Peyer's patch (tissue), 4 donors: ENCODE results near the gene GPAT3. TPM values are rescaled to one million over a fixed set of nuclear protein-coding genes. Genes with fewer than 3 reads are reported as not detected.
"Not testable (repeated sequence)": the region's sequence is repeated elsewhere in the genome, so short reads cannot be mapped to it uniquely, and the experiment has no call there.

Source experiments
- DNase-seq, 3 donors: peaks; one replicate each; pipeline ENCODE4 v3.0.0-alpha.2; 2017 to 2019
- H3K27ac ChIP-seq, 4 donors: fragments of 200-600 bp; sonication (generic); one replicate each; pipeline ENCODE4 v1.5.1; 2016 to 2019
- H3K27me3 ChIP-seq, 2 donors: fragments of 200-600 bp; sonication (generic); one replicate each; pipeline ENCODE4 v1.5.1; 2019
- H3K36me3 ChIP-seq, 3 donors: fragments of 200-600 bp; sonication (generic); one replicate each; pipeline ENCODE4 v1.5.1; 2016 to 2019
- H3K4me1 ChIP-seq, 4 donors: fragments of 200-600 bp; sonication (generic); one replicate each; pipeline ENCODE4 v1.5.1; 2016 to 2019
- H3K4me3 ChIP-seq, 4 donors: fragments of 200-600 bp; sonication (generic); 1 replicate in 3 of 4; 2 replicates in 1 of 4; pipeline ENCODE4 v1.5.1; 2016 to 2019; ENCODE audit warnings: mild to moderate bottlenecking in 1 of 4
- H3K9me3 ChIP-seq, 4 donors: fragments of 200-600 bp; sonication (generic); one replicate each; pipeline ENCODE4 v1.5.1; 2016 to 2019; ENCODE audit warnings: mild to moderate bottlenecking in 1 of 4
- POLR2A ChIP-seq, 2 donors: fragments of 450-650 bp; IDR thresholded peaks; one replicate each; pipeline ENCODE4 v1.5.1; 2017; ENCODE audit warnings: antibody characterized with exemption in 2 of 2, mild to moderate bottlenecking in 2 of 2, moderate library complexity in 2 of 2
- total RNA-seq, 4 donors: library from RNA; depleted of rRNA; stranded (reverse); fragments of >200 nt; gene quantifications; one replicate each; pipeline ENCODE4 v1.1.0, GENCODE V29; 2016
- TF ChIP-seq, protein P1 (sequence below), 6 experiments: fragments of 450-650 bp in 4 of 6; fragments of 200-600 bp in 2 of 6; sonication (generic) in 1 of 6; IDR thresholded peaks; one replicate each; pipeline ENCODE4 v1.5.1; 2017 to 2019; ENCODE audit warnings: antibody characterized with exemption in 6 of 6, mild to moderate bottlenecking in 3 of 6, moderate library complexity in 1 of 6

GPAT3 gene
- total RNA-seq, 4 donors from 2014 or later = 7.4 to 86.0 (median 51.8) TPM

DNA sequence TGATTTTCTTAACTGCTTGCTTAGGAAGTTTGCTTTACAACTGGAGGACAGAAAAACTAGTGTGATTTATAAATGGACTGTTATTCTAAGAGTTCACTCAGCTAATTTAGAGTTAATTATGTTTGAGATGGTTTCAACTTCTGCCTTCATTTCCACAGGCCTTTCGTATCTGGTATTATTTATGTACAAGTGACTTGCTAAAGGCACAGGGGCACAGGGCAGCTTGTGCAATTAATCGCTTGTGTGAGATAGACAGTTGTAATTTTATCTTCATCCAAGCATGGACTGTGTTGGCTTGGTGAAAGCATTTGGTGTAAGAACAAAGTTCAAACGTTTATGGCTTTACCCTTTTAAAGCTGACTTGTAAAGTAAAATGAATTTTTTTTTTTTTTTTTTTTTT lies 38.3 kb downstream of the GPAT3 start:
- peak in 1 of 3 donors; percentile 65 for DNase-seq
- Histone ChIP-seq H3K4me1 (peaks cover 0 to 10% (median 0%) of the 10 kb centered on the region in 4 donors), H3K4me3 (no peak overlapping the region), H3K36me3 (no peaks in the 10 kb centered on the region), H3K27ac (peak overlapping the region in 2 of 4 donors; percentile 16 to 51), H3K9me3 (no peaks in the 10 kb centered on the region), H3K27me3 (no peaks in the 10 kb centered on the region)
- TF ChIP-seq POLR2A (IDR thresholded peaks at IDR 0.05) = no peak
- TF ChIP-seq, protein P1, sequence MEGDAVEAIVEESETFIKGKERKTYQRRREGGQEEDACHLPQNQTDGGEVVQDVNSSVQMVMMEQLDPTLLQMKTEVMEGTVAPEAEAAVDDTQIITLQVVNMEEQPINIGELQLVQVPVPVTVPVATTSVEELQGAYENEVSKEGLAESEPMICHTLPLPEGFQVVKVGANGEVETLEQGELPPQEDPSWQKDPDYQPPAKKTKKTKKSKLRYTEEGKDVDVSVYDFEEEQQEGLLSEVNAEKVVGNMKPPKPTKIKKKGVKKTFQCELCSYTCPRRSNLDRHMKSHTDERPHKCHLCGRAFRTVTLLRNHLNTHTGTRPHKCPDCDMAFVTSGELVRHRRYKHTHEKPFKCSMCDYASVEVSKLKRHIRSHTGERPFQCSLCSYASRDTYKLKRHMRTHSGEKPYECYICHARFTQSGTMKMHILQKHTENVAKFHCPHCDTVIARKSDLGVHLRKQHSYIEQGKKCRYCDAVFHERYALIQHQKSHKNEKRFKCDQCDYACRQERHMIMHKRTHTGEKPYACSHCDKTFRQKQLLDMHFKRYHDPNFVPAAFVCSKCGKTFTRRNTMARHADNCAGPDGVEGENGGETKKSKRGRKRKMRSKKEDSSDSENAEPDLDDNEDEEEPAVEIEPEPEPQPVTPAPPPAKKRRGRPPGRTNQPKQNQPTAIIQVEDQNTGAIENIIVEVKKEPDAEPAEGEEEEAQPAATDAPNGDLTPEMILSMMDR (IDR thresholded peaks at IDR 0.05) = no peak

GRCh38 chr4:83576237-83576636 lies 40.3 kb downstream of the GPAT3 start:
- H3K4me3 ChIP-seq, H3K9me3 ChIP-seq, H3K27ac ChIP-seq, H3K27me3 ChIP-seq, DNase-seq, H3K4me1 ChIP-seq, H3K36me3 ChIP-seq: not testable (repeated sequence)

- H3K27me3 ChIP-seq = no peaks in the 10 kb centered on the region
- no peaks in the 10 kb centered on the region for H3K9me3 ChIP-seq
- DNase-seq = peak in 2 of 3 donors; percentile 56
- H3K36me3 ChIP-seq = no peaks in the 10 kb centered on the region
- no peak for TF ChIP-seq POLR2A (IDR thresholded peaks at IDR 0.05)
- TF ChIP-seq, protein P1 (IDR thresholded peaks at IDR 0.05) = no peak
- peak overlapping the region; percentile 9 to 82 (median 31) for H3K27ac ChIP-seq
- H3K4me1 ChIP-seq = peaks cover 0 to 13% (median 0%) of the 10 kb centered on the region in 4 donors
- H3K4me3 ChIP-seq = no peak overlapping the region
Observed at GRCh38 chr4:83581411-83582288, 45.7 kb downstream of the GPAT3 start.

DNA sequence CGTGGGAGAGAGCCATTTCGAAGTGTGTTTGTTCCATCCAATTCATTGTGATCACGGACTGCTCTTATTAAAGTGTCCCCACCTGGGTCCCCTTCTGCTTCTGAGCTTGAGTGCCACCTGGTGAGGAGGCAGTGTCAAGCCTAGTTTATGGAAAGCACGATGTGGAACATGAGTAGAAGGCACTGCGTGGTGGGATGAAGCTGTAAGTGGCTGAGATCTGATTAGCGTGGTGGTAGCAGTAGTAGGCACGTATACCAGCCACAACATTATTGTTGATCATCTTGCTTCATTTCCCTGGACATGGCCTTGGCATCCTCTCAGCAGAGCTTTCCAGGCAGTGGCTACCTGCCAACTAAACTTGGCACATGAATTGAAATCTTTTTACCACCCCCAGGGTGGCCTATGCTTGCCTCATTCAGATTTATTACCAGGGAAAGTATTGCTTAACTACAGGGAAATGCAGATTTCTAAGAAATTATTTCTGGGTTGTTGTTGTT lies 46.4 kb downstream of the GPAT3 start:
- Histone ChIP-seq H3K9me3 (no peaks in the 10 kb centered on the region), H3K27ac (peak overlapping the region in 3 of 4 donors; percentile 27 to 82 (median 35)), H3K4me3 (no peak overlapping the region), H3K4me1 (peaks cover 0 to 13% (median 0%) of the 10 kb centered on the region in 4 donors), H3K27me3 (no peaks in the 10 kb centered on the region), H3K36me3 (peaks cover 0 to 3% (median 0%) of the 10 kb centered on the region in 3 donors)
- no peak for TF ChIP-seq POLR2A (IDR thresholded peaks at IDR 0.05)
- TF ChIP-seq, protein P1 (IDR thresholded peaks at IDR 0.05) = peak in 1 of 6 experiments; percentile 27
- peak; percentile 28 to 75 (median 55) for DNase-seq

GRCh38 chr4:83585982-83586508 lies 50.1 kb downstream of the GPAT3 start:
- DNase-seq = no peak
- H3K4me3 ChIP-seq = no peak overlapping the region
- peaks cover 0 to 13% (median 0%) of the 10 kb centered on the region in 4 donors for H3K4me1 ChIP-seq
- H3K36me3 ChIP-seq = peaks cover 0 to 23% (median 0%) of the 10 kb centered on the region in 3 donors
- H3K27me3 ChIP-seq = no peaks in the 10 kb centered on the region
- H3K27ac ChIP-seq = no peak overlapping the region
- H3K9me3 ChIP-seq = no peaks in the 10 kb centered on the region
- TF ChIP-seq POLR2A (IDR thresholded peaks at IDR 0.05) = no peak
- TF ChIP-seq, protein P1 (IDR thresholded peaks at IDR 0.05) = no peak

DNA sequence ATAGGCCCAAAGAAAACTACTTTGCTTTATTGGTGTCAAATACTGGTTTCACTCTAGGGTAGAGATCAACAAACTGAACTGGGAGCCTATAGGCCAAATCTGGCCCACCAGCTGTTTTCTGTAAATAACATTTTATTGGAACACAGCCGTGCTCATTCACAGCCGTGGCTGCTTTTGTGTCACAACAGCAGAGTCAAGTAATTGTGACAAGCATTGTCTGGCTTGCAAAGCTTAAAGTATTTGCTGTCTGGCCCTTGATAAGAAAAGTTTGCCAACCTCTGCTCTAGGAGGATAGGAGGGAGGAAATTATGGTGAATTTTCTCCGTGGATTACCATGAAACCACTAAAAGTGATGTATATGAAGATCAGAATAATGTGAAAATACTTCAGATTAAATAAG lies 53.4 kb downstream of the GPAT3 start:
- H3K27ac ChIP-seq = no peak overlapping the region
- peaks cover 0 to 23% (median 0%) of the 10 kb centered on the region in 3 donors for H3K36me3 ChIP-seq
- DNase-seq = no peak
- H3K4me1 ChIP-seq = no peaks in the 10 kb centered on the region
- H3K4me3 ChIP-seq = no peak overlapping the region
- TF ChIP-seq, protein P1 (IDR thresholded peaks at IDR 0.05) = no peak
- TF ChIP-seq POLR2A (IDR thresholded peaks at IDR 0.05) = no peak
- H3K9me3 ChIP-seq = no peaks in the 10 kb centered on the region
- H3K27me3 ChIP-seq = no peaks in the 10 kb centered on the region
